Measurements from ENCODE around the gene TGM5.

The TGM5 gene

DNA sequence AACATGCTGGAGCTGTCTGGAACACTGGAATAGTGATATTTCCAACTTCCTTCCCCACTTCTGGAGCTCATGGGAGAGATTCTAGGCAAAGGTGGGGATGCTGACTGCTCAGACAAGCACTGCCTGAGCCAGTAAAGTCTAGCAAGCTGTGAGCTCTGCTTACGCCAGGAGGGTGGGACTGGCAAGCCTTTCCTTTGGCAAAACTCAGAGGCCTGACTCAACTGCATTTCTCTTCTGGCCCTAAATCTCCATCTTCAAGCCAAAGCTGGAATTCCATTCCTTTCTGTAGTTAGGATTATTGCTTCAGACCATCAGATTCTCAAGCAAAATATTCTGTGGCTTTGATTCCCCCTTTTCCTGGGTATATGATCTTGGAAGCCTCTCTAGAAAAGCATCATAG is 25.6 kb downstream of the TGM5 start:
- Histone ChIP-seq H3K4me2 (ENCODE audit: low read length, poor library complexity, severe bottlenecking) (no peak overlapping the region), H3K23ac (ENCODE audit: low read length in 2 of 2) (no peak overlapping the region), H3K79me1 (replicated peaks; ENCODE audit: low read length, poor library complexity, severe bottlenecking) (no peaks in the 10 kb centered on the region), H3K4me3 (ENCODE audit: insufficient read depth in 1 of 2, low read depth in 1 of 2, low read length in 2 of 2) (no peak overlapping the region), H4K91ac (ENCODE audit: low read length) (no peak overlapping the region), H3K14ac (ENCODE audit: low read length in 2 of 2) (no peak overlapping the region), H2BK12ac (ENCODE audit: low read length in 2 of 2) (no peak overlapping the region), H4K8ac (ENCODE audit: low read length) (no peak overlapping the region), H3K9me3 (ENCODE audit: control insufficient read depth, low read length) (no peaks in the 10 kb centered on the region), H3K36me3 (ENCODE audit: control insufficient read depth in 1 of 2, insufficient read depth in 2 of 2, low read depth in 1 of 2, low read length in 2 of 2) (no peaks in the 10 kb centered on the region), H2BK120ac (ENCODE audit: low read depth, low read length) (no peak overlapping the region), H2AK5ac (ENCODE audit: low read length, severe bottlenecking) (no peak overlapping the region), H3K18ac (ENCODE audit: low read depth in 1 of 2, low read length in 2 of 2) (no peak overlapping the region), H3K9ac (ENCODE audit: low read length) (peak overlapping the region; percentile 39), H3K27me3 (ENCODE audit: control insufficient read depth in 1 of 2, insufficient read depth in 1 of 2, low read length in 2 of 2) (peaks cover 8 to 16% of the 10 kb centered on the region in 2 experiments), H2AFZ (ENCODE audit: low read depth, low read length) (no peak overlapping the region), H3K4me1 (ENCODE audit: control insufficient read depth, insufficient read depth, low read depth, low read length) (peaks cover 8% of the 10 kb centered on the region), H3K27ac (ENCODE audit: low read length, poor library complexity, severe bottlenecking) (no peak overlapping the region), H3K4ac (ENCODE audit: low read depth in 1 of 2, low read length in 2 of 2) (no peak overlapping the region), H2BK15ac (ENCODE audit: low read depth, poor library complexity, severe bottlenecking) (no peak overlapping the region), H2BK5ac (ENCODE audit: low read depth, low read length, poor library complexity, severe bottlenecking) (no peak overlapping the region)
- 87% methylated on average over 1 of the region's 1 CpG for WGBS
- no peak for DNase-seq

DNA sequence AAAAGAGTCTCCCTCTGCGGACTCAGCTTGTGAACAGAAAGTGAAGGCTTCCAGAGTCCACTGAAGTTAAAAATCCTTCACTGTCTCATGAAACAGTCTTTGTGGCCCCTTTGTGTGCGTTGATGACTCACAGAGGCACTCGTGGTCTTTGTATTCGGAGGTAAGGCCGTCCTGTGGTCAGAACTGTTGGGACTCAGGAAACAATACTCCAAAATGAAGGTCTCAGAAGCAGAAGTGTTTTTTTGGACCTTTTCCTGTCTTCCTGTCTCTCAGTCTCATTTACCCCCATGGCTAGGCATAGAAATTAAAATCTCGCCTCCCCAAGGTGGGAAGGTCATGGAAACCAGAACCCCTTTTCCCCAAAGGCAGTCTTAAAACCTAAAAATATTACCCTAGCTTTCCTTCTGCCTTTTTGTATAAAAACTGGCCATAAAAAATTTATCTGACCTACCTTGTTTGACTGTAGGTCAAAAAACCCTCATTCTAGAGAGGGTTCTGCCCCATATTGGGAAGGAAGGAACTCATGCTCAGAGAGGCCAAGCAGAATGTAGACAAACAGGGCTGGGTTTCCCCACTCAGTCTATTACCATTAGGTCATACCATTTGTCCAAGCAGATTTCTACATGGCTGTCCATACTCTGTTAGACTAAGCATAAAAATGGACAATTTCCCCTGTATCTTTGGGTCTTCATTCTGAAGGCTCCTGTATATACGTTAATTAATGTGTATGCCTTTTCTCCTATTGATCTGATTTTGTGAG is 26.8 kb downstream of the TGM5 start:
- WGBS: 79% methylated on average over 7 of the region's 7 CpGs
- H3K4me3 ChIP-seq (ENCODE audit: insufficient read depth in 1 of 2, low read depth in 1 of 2, low read length in 2 of 2): no peak overlapping the region
- H2AK5ac ChIP-seq (ENCODE audit: low read length, severe bottlenecking): no peak overlapping the region

DNA sequence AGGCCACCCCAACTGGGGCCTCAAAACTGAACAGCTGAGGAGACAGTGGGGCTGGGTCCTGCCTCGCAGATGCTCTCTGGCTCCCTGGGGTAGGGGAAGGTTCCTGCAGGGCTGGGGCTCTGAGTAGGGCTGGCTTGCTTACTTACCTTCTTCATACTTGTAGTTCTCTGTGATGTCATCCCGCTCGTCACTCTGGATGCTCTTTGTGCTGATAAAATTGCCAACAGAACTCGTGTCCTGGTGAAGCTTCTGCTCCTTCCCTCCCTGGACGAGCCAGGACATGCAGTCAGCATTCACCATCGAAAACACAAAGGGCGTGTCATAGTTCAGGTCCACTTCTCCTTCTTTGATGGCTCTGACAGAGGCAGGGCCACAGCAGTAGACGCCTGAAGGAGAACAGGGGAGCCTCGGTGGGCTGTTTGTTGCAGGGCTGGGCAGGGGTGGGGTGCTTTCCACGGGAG is 28.0 kb downstream of the TGM5 start:
- Histone ChIP-seq H4K91ac (ENCODE audit: low read length) (no peak overlapping the region), H2AFZ (ENCODE audit: low read depth, low read length) (no peak overlapping the region), H2BK12ac (ENCODE audit: low read length in 2 of 2) (no peak overlapping the region), H3K4me2 (ENCODE audit: low read length, poor library complexity, severe bottlenecking) (no peak overlapping the region), H3K4me3 (ENCODE audit: insufficient read depth in 1 of 2, low read depth in 1 of 2, low read length in 2 of 2) (no peak overlapping the region), H3K36me3 (ENCODE audit: control insufficient read depth in 1 of 2, insufficient read depth in 2 of 2, low read depth in 1 of 2, low read length in 2 of 2) (no peaks in the 10 kb centered on the region), H3K79me1 (replicated peaks; ENCODE audit: low read length, poor library complexity, severe bottlenecking) (no peaks in the 10 kb centered on the region), H3K4ac (ENCODE audit: low read depth in 1 of 2, low read length in 2 of 2) (no peak overlapping the region), H3K4me1 (ENCODE audit: control insufficient read depth, insufficient read depth, low read depth, low read length) (peaks cover 8% of the 10 kb centered on the region), H3K23ac (ENCODE audit: low read length in 2 of 2) (no peak overlapping the region), H2BK15ac (ENCODE audit: low read depth, poor library complexity, severe bottlenecking) (no peak overlapping the region), H4K8ac (ENCODE audit: low read length) (no peak overlapping the region), H3K18ac (ENCODE audit: low read depth in 1 of 2, low read length in 2 of 2) (no peak overlapping the region), H2BK120ac (ENCODE audit: low read depth, low read length) (no peak overlapping the region), H3K9ac (ENCODE audit: low read length) (no peak overlapping the region), H3K27ac (ENCODE audit: low read length, poor library complexity, severe bottlenecking) (no peak overlapping the region), H3K14ac (ENCODE audit: low read length in 2 of 2) (no peak overlapping the region), H3K9me3 (ENCODE audit: control insufficient read depth, low read length) (no peaks in the 10 kb centered on the region), H3K27me3 (ENCODE audit: control insufficient read depth in 1 of 2, insufficient read depth in 1 of 2, low read length in 2 of 2) (peaks cover 17 to 19% of the 10 kb centered on the region in 2 experiments), H2AK5ac (ENCODE audit: low read length, severe bottlenecking) (no peak overlapping the region), H2BK5ac (ENCODE audit: low read depth, low read length, poor library complexity, severe bottlenecking) (no peak overlapping the region)
- WGBS: 83% methylated on average over 10 of the region's 10 CpGs
- DNase-seq: no peak

More for the DNA sequence above, 26.8 kb downstream of the TGM5 start:
- no peaks in the 10 kb centered on the region for H3K9me3 ChIP-seq (ENCODE audit: control insufficient read depth, low read length)
- no peak overlapping the region for H3K4ac ChIP-seq (ENCODE audit: low read depth in 1 of 2, low read length in 2 of 2)
- peaks cover 9 to 16% of the 10 kb centered on the region in 2 experiments for H3K27me3 ChIP-seq (ENCODE audit: control insufficient read depth in 1 of 2, insufficient read depth in 1 of 2, low read length in 2 of 2)
- no peak overlapping the region for H3K27ac ChIP-seq (ENCODE audit: low read length, poor library complexity, severe bottlenecking)
- no peak overlapping the region for H3K23ac ChIP-seq (ENCODE audit: low read length in 2 of 2)
- H3K14ac ChIP-seq (ENCODE audit: low read length in 2 of 2): no peak overlapping the region
- no peak overlapping the region for H2BK120ac ChIP-seq (ENCODE audit: low read depth, low read length)
- H3K36me3 ChIP-seq (ENCODE audit: control insufficient read depth in 1 of 2, insufficient read depth in 2 of 2, low read depth in 1 of 2, low read length in 2 of 2): no peaks in the 10 kb centered on the region
- H2BK15ac ChIP-seq (ENCODE audit: low read depth, poor library complexity, severe bottlenecking): no peak overlapping the region
- no peak overlapping the region for H2BK5ac ChIP-seq (ENCODE audit: low read depth, low read length, poor library complexity, severe bottlenecking)
- peaks cover 8% of the 10 kb centered on the region for H3K4me1 ChIP-seq (ENCODE audit: control insufficient read depth, insufficient read depth, low read depth, low read length)
- H2BK12ac ChIP-seq (ENCODE audit: low read length in 2 of 2): no peak overlapping the region
- H3K18ac ChIP-seq (ENCODE audit: low read depth in 1 of 2, low read length in 2 of 2): no peak overlapping the region
- no peak overlapping the region for H2AFZ ChIP-seq (ENCODE audit: low read depth, low read length)
- H4K8ac ChIP-seq (ENCODE audit: low read length): no peak overlapping the region
- H4K91ac ChIP-seq (ENCODE audit: low read length): no peak overlapping the region
- DNase-seq: no peak
- no peaks in the 10 kb centered on the region for H3K79me1 ChIP-seq (replicated peaks; ENCODE audit: low read length, poor library complexity, severe bottlenecking)
- H3K4me2 ChIP-seq (ENCODE audit: low read length, poor library complexity, severe bottlenecking): no peak overlapping the region
- no peak overlapping the region for H3K9ac ChIP-seq (ENCODE audit: low read length)

DNA sequence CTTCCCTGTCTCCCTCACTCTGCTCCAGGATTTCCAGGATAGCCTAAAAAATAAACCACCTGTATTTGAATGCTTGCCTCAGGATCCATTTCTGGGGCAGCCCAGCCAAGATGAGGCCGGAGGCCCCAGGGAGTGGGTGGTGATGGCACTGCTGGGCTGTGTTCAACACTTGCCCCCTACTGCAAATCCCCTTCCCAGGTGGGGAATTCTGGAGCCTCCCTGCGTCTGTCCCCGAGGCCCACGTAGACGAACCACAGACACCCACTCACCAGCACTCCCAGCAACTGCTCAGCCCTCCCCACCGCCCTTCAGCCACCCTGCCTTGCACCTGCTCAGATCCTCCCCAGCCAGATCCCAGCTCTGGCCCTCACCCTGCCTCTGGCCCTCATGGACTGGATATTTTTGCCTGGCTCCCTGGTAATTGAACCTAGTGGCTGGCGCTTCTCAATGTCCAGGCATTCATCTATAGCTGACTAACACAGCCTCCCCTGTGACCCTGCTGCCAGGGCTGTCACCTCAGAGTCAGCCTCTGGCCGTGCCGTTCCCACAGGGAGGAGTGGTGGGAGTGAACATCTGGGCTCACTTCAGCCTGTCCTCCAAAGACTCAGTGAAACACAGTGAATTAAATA is 28.8 kb downstream of the TGM5 start:
- no peak for DNase-seq
- Histone ChIP-seq H3K4ac (ENCODE audit: low read depth in 1 of 2, low read length in 2 of 2) (no peak overlapping the region), H3K27ac (ENCODE audit: low read length, poor library complexity, severe bottlenecking) (no peak overlapping the region), H3K36me3 (ENCODE audit: control insufficient read depth in 1 of 2, insufficient read depth in 2 of 2, low read depth in 1 of 2, low read length in 2 of 2) (no peaks in the 10 kb centered on the region), H2BK5ac (ENCODE audit: low read depth, low read length, poor library complexity, severe bottlenecking) (no peak overlapping the region), H2AK5ac (ENCODE audit: low read length, severe bottlenecking) (peak overlapping the region; percentile 12), H3K18ac (ENCODE audit: low read depth in 1 of 2, low read length in 2 of 2) (no peak overlapping the region), H3K79me1 (replicated peaks; ENCODE audit: low read length, poor library complexity, severe bottlenecking) (no peaks in the 10 kb centered on the region), H2BK15ac (ENCODE audit: low read depth, poor library complexity, severe bottlenecking) (peak overlapping the region; percentile 62), H3K27me3 (ENCODE audit: control insufficient read depth in 1 of 2, insufficient read depth in 1 of 2, low read length in 2 of 2) (peaks cover 19 to 25% of the 10 kb centered on the region in 2 experiments), H2BK120ac (ENCODE audit: low read depth, low read length) (no peak overlapping the region), H3K4me3 (ENCODE audit: insufficient read depth in 1 of 2, low read depth in 1 of 2, low read length in 2 of 2) (no peak overlapping the region), H2BK12ac (ENCODE audit: low read length in 2 of 2) (no peak overlapping the region), H3K4me1 (ENCODE audit: control insufficient read depth, insufficient read depth, low read depth, low read length) (peaks cover 8% of the 10 kb centered on the region), H2AFZ (ENCODE audit: low read depth, low read length) (no peak overlapping the region), H3K14ac (ENCODE audit: low read length in 2 of 2) (peak overlapping the region in 1 of 2 experiments; percentile 14), H3K4me2 (ENCODE audit: low read length, poor library complexity, severe bottlenecking) (no peak overlapping the region), H3K23ac (ENCODE audit: low read length in 2 of 2) (no peak overlapping the region), H3K9ac (ENCODE audit: low read length) (no peak overlapping the region), H4K8ac (ENCODE audit: low read length) (no peak overlapping the region), H3K9me3 (ENCODE audit: control insufficient read depth, low read length) (no peaks in the 10 kb centered on the region), H4K91ac (ENCODE audit: low read length) (no peak overlapping the region)
- 76% methylated on average over 8 of the region's 9 CpGs for WGBS
